DLD1 (cell line): ENCODE measurements around the gene LYPD5.
"Not testable (repeated sequence)": the region's sequence is repeated elsewhere in the genome, so short reads cannot be mapped to it uniquely, and the experiment has no call there.

Experiments
- in situ Hi-C: cut with HindIII; loops from 2 replicates; pipeline ENCODE4 v1.10.0; 2017; ENCODE audit warnings: low sequenced_read_pairs

Gene LYPD5

GRCh38 chr19:43779147-43779819 lies 23.0 kb downstream of the LYPD5 start:
- in situ Hi-C loops: no loop called here

GRCh38 chr19:43778651-43779050 lies 23.6 kb downstream of the LYPD5 start:
- in situ Hi-C loops: no loop called here

GRCh38 chr19:43777163-43777695 lies 25.0 kb downstream of the LYPD5 start:
- in situ Hi-C loops: no loop called here

GRCh38 chr19:43776286-43776685 lies 26.0 kb downstream of the LYPD5 start:
- in situ Hi-C loops: no loop called here

- in situ Hi-C loops: no loop called here
Observed at GRCh38 chr19:43775299-43775890, 26.9 kb downstream of the LYPD5 start.

GRCh38 chr19:43774940-43775258 lies 27.3 kb downstream of the LYPD5 start:
- in situ Hi-C loops: not testable (repeated sequence)

GRCh38 chr19:43774103-43774939 lies 27.9 kb downstream of the LYPD5 start:
- in situ Hi-C loops: no loop called here

GRCh38 chr19:43773725-43774102 lies 28.5 kb downstream of the LYPD5 start:
- in situ Hi-C loops: no loop called here

GRCh38 chr19:43769256-43769655 lies 33.0 kb downstream of the LYPD5 start:
- in situ Hi-C loops: no loop called here

GRCh38 chr19:43768273-43769050 lies 33.8 kb downstream of the LYPD5 start:
- in situ Hi-C loops: no loop called here

GRCh38 chr19:43767818-43768217 lies 34.4 kb downstream of the LYPD5 start:
- in situ Hi-C loops: no loop called here

- in situ Hi-C loops: no loop called here
Observed at GRCh38 chr19:43767316-43767715, 34.9 kb downstream of the LYPD5 start.

- in situ Hi-C loops: no loop called here
Observed at GRCh38 chr19:43766755-43767043, 35.5 kb downstream of the LYPD5 start.

- in situ Hi-C loops: no loop called here
Observed at GRCh38 chr19:43765109-43765876, 37.0 kb downstream of the LYPD5 start.

- in situ Hi-C loops: not testable (repeated sequence)
Observed at GRCh38 chr19:43764684-43765083, 37.6 kb downstream of the LYPD5 start.

GRCh38 chr19:43763473-43763939 lies 38.7 kb downstream of the LYPD5 start:
- in situ Hi-C loops: no loop called here

GRCh38 chr19:43762814-43763213 lies 39.4 kb downstream of the LYPD5 start:
- in situ Hi-C loops: no loop called here

- in situ Hi-C loops: no loop called here
Observed at GRCh38 chr19:43760941-43761340, 41.3 kb downstream of the LYPD5 start.

GRCh38 chr19:43759515-43759914 lies 42.7 kb downstream of the LYPD5 start:
- in situ Hi-C loops: no loop called here

- in situ Hi-C loops: no loop called here
Observed at GRCh38 chr19:43755256-43755801, 46.9 kb downstream of the LYPD5 start.
